C4-2B (cell line): ENCODE results near the gene TTC32.

ENCODE experiments used
- H3K27ac ChIP-seq: fragments of 450-650 bp; 2 replicates; pipeline ENCODE4 v1.5.1; 2017
- CTCF ChIP-seq: fragments of 450-650 bp; conservative IDR thresholded peaks from 2 replicates; pipeline ENCODE4 v1.5.1; 2017; ENCODE audit warnings: mild to moderate bottlenecking
- ZFX ChIP-seq: fragments of 450-650 bp; IDR thresholded peaks from 2 replicates; pipeline ENCODE4 v1.6.1; 2017

The TTC32 gene

GRCh38 chr2:19870792-19871191 is 31.0 kb downstream of the TTC32 start:
- no peak overlapping the region for H3K27ac ChIP-seq
- TF ChIP-seq ZFX (no peak), CTCF (no peak)

GRCh38 chr2:19868701-19869580 is 32.8 kb downstream of the TTC32 start:
- TF ChIP-seq CTCF (no peak), ZFX (no peak)
- no peak overlapping the region for H3K27ac ChIP-seq

GRCh38 chr2:19868224-19868623 is 33.6 kb downstream of the TTC32 start:
- no peak for TF ChIP-seq ZFX
- TF ChIP-seq CTCF: no peak
- no peak overlapping the region for H3K27ac ChIP-seq

GRCh38 chr2:19866771-19867170 is 35.0 kb downstream of the TTC32 start:
- TF ChIP-seq CTCF: no peak
- TF ChIP-seq ZFX: no peak
- H3K27ac ChIP-seq: no peak overlapping the region

GRCh38 chr2:19865151-19865550 is 36.6 kb downstream of the TTC32 start:
- no peak overlapping the region for H3K27ac ChIP-seq
- TF ChIP-seq CTCF: no peak
- no peak for TF ChIP-seq ZFX

GRCh38 chr2:19864381-19864780 is 37.4 kb downstream of the TTC32 start:
- H3K27ac ChIP-seq: no peak overlapping the region
- no peak for TF ChIP-seq CTCF
- TF ChIP-seq ZFX: no peak

- H3K27ac ChIP-seq: no peak overlapping the region
- TF ChIP-seq ZFX (no peak), CTCF (peak; percentile 90)
Measured at GRCh38 chr2:19863303-19864041, 38.3 kb downstream of the TTC32 start.
